Measurements from ENCODE around the gene VSTM2B.

VSTM2B gene

DNA sequence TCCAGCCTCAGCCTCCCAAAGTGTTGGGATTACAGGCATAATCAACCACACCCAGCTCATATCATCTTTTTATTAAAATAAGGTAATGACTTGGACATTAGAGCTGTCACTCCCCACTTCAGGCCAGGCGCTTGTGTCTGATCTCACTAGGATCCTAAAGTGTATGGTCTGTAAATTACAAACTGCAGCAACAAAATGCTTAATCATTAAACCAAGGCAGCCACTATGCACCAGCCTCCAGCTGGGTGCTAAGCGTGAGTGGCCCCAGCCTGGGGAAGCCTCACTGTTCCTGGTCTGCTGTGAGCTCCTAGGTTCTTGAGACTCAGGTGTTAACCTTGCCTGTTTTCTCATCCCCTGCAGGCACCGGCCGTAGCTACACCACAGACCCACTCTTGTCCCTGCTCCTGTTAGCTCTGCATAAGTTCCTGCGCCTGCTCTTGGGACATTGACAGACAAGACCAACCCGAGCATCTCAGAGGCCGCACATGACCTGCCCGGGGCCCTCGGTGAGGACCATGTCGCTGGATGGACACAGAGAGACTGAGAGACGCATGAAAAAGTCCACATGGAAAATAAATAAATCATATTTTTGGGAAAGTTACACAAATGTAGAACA, 37.8 kb downstream of the VSTM2B start:
- no peak overlapping the region for H3K4me3 ChIP-seq (ENCODE audit: control insufficient read depth, low read depth, low read length)
- TF ChIP-seq, protein P1, sequence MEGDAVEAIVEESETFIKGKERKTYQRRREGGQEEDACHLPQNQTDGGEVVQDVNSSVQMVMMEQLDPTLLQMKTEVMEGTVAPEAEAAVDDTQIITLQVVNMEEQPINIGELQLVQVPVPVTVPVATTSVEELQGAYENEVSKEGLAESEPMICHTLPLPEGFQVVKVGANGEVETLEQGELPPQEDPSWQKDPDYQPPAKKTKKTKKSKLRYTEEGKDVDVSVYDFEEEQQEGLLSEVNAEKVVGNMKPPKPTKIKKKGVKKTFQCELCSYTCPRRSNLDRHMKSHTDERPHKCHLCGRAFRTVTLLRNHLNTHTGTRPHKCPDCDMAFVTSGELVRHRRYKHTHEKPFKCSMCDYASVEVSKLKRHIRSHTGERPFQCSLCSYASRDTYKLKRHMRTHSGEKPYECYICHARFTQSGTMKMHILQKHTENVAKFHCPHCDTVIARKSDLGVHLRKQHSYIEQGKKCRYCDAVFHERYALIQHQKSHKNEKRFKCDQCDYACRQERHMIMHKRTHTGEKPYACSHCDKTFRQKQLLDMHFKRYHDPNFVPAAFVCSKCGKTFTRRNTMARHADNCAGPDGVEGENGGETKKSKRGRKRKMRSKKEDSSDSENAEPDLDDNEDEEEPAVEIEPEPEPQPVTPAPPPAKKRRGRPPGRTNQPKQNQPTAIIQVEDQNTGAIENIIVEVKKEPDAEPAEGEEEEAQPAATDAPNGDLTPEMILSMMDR (conservative IDR thresholded peaks at IDR 0.05; ENCODE audit: control insufficient read depth, insufficient read depth, low read depth, low read length), result no peak
- DNase-seq (ENCODE audit: low read depth), result no peak

DNA sequence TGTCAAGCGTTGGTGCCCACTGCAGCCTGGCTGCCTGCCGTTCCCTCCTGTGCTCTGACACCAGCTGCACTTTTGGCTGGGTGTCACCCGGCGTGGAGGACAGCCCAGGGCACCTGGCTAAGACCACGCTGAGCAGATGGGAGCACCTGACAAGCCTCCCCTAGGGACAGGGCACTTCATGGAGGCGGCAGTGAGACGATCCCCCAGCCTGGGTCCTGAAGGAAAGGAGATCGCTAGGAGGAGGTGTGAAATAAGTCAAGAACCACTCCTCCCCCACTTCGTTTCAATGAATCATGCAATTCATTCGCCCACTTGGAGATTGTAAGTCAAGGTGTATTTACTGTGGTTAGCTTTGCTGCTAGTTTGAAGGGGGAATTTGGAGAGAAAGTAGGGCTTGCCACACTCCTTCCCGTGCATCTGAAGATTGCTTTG, 38.8 kb downstream of the VSTM2B start:
- H3K4me3 ChIP-seq (ENCODE audit: control insufficient read depth, low read depth, low read length), result no peak overlapping the region
- TF ChIP-seq, protein P1 (conservative IDR thresholded peaks at IDR 0.05; ENCODE audit: control insufficient read depth, insufficient read depth, low read depth, low read length), result no peak
- no peak for DNase-seq (ENCODE audit: low read depth)

DNA sequence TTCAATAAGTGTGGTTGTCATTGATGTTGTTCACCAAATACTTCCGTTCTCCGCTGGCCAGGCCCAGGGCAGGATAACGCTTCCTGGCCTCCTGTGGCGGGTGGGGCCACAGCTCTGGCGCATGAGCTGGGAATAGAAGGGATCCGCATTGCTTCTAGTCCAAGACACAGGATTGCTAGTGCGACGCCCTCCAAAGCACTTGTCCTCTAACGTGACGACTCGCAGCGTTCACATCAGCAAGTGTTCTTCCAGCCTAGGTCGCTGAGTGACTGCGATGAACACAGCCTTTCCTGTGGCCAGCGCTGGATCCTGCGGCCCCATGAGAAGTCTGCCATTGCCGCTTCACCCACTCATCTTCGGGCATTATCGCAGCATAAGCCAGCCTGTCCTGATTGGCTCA, 39.4 kb downstream of the VSTM2B start:
- TF ChIP-seq, protein P1 (conservative IDR thresholded peaks at IDR 0.05; ENCODE audit: control insufficient read depth, insufficient read depth, low read depth, low read length), result no peak
- DNase-seq (ENCODE audit: low read depth), result no peak
- no peak overlapping the region for H3K4me3 ChIP-seq (ENCODE audit: control insufficient read depth, low read depth, low read length)

DNA sequence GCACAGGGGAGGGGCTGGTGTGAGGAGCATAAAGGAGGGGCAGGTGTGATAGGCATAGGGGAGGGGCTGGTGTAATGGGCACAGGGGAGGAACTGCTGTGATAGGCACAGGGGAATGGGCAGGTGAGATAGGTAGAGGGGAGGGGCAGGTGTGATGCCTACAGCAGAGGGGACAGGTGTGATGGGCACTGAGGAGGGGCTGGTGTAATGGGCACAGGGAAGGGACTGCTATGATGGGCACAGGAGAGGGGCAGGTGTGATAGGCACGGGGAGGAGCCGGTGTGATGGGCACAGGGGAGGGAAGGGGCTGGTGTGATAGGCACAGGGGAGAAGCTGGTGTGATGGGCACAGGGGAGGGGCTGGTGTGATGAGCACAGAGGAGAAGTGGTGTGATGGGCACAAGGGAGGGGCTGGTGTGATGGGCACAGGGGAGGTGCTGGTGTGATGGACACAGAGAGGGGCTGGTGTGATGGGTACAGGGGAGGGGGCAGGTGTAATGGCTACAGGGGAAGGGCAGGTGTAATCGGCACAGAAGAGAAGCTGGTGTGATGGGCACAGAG, 40.8 kb downstream of the VSTM2B start:
- TF ChIP-seq, protein P1 (conservative IDR thresholded peaks at IDR 0.05; ENCODE audit: control insufficient read depth, insufficient read depth, low read depth, low read length), result no peak
- no peak overlapping the region for H3K4me3 ChIP-seq (ENCODE audit: control insufficient read depth, low read depth, low read length)
- no peak for DNase-seq (ENCODE audit: low read depth)

DNA sequence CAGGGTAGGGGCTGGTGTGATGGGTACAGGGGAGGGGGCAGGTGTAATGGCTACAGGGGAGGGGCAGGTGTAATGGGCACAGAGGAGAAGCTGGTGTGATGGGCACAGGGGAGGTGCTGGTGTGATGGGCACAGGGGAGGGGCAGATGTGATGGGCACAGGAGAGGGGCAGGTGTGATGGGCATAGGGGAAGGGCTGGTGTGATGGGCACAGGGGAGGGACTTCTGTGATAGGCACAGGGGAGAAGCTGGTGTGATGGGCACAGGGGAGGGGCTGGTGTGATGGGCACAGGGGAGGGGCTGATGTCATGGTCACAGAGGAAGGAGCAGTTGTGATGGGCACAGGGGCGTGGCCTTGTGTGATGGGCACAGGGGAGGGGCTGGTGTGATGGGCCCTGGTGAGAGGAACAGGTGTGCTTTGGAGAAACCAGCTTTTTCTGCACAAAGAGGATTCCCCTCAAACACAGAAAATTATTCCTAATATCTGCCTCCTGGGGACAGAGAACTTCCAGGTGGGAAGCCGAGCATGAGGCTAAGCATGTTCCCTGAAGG, 41.6 kb downstream of the VSTM2B start:
- no peak overlapping the region for H3K4me3 ChIP-seq (ENCODE audit: control insufficient read depth, low read depth, low read length)
- no peak for DNase-seq (ENCODE audit: low read depth)
- TF ChIP-seq, protein P1 (conservative IDR thresholded peaks at IDR 0.05; ENCODE audit: control insufficient read depth, insufficient read depth, low read depth, low read length), result no peak

DNA sequence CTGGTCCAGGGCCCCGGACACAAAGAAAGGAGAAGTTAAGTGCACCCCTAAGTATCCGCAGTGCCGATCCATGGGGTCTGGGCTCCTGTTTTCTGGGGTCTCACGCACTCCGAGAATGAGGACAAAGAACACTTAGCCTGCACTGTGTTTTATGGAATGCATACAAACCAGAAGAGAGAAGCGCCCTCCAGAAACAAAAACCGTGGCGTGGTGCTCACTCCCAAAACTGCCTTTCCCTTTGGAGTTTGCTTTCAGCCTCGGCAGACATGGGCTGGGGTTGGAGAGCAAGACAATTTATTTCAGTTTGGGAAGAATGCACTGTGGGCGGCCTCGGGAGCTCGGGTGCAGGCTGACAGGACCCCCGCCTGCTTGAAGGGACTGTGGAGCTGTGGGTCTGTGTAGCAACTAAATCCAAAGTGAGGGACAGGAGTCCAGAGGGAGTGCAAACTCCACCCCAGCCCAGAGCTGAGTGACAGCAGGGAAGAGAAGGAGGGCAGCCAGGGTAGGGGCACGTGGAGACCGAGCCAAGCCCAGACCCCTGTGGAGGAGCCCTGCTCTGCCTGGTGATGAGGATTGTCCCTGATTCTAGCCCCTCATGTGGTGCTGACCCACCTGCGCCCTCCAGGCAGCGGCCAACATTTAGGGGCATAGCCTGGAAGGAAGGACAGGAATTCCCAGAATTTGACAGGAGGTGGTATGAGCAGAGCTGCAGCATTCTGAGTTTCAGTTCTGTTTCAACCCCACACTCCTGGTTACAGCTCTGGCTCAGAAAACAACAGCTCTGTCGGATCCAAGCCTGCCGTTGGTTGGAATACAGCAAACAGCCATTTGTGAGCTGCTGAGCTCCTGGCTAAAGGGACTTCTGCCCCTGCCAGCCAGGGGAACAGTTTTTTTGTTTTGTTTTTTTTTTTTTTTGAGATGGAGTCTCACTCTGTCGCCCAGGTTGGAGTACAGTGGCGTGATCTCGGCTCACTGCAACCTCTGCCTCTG, 42.5 kb downstream of the VSTM2B start:
- TF ChIP-seq, protein P1 (conservative IDR thresholded peaks at IDR 0.05; ENCODE audit: control insufficient read depth, insufficient read depth, low read depth, low read length), result no peak
- no peak overlapping the region for H3K4me3 ChIP-seq (ENCODE audit: control insufficient read depth, low read depth, low read length)
- no peak for DNase-seq (ENCODE audit: low read depth)
